ENCODE data around the gene MAPK10. TPM values are rescaled to one million over a fixed set of nuclear protein-coding genes. Genes with fewer than 3 reads are reported as not detected.

The MAPK10 gene
- total and polyA plus RNA-seq, 2 of the 8 experiments (the other 6 are each of a cell fraction or from before 2014, with no cell fraction given): 2.5 to 3.1 TPM

DNA sequence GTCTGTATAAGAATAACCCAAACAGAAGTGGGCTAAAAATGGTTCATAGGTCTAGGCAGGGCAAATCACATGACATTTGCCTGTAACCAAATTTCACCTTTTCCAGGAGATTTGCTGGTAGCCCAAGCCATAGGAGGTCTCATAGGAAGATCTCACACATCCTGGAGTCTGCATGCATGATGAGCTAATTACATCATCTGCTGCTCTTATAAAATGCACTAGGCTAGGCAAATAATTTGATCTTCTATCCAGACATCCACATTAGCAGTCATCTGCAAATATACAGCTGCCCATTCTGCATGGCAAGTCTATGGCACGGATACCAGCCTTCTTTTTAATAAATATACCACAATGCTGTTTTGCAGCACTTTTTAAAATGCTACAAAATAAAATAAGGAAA is 87.2 kb downstream of the MAPK10 start:
- Histone ChIP-seq H4K91ac (replicated peaks; ENCODE audit: insufficient read length, low read length) (no peak overlapping the region), H3K9ac (replicated peaks in 1 of 4; ENCODE audit: extremely low read depth in 1 of 4, low read depth in 3 of 4, low read length in 3 of 4) (no peak overlapping the region), H2BK5ac (ENCODE audit: low read depth, low read length) (no peak overlapping the region), H3K27me3 (replicated peaks in 1 of 4; ENCODE audit: control insufficient read depth in 3 of 4, extremely low read depth in 1 of 4, insufficient read depth in 3 of 4, low read length in 3 of 4) (peaks cover 0 to 1% (median 0%) of the 10 kb centered on the region in 4 experiments; a peak in 1 of 7 replicates), H2BK120ac (replicated peaks; ENCODE audit: low read depth, low read length) (no peak overlapping the region), H3K23ac (ENCODE audit: insufficient read length) (no peak overlapping the region), H3K23me2 (ENCODE audit: low read depth, low read length) (no peaks in the 10 kb centered on the region), H2AFZ (ENCODE audit: low read length) (no peak overlapping the region), H3K4me1 (replicated peaks in 1 of 4; ENCODE audit: control insufficient read depth in 3 of 4, insufficient read depth in 4 of 4, low read length in 3 of 4) (no peaks in the 10 kb centered on the region), H2BK12ac (ENCODE audit: low read depth, low read length) (no peak overlapping the region), H2BK20ac (ENCODE audit: low read length) (no peak overlapping the region), H3K4me2 (ENCODE audit: insufficient read depth in 1 of 2, low read depth in 2 of 2, low read length in 2 of 2) (no peak overlapping the region), H2BK15ac (ENCODE audit: low read length) (no peak overlapping the region), H3K36me3 (ENCODE audit: control insufficient read depth in 2 of 4, insufficient read depth in 4 of 4, low read length in 3 of 4) (no peaks in the 10 kb centered on the region), H4K5ac (ENCODE audit: insufficient read length, low read depth, low read length) (no peak overlapping the region), H4K20me1 (replicated peaks in 1 of 2; ENCODE audit: control insufficient read depth in 1 of 2, insufficient read depth in 2 of 2, low read length in 2 of 2) (no peaks in the 10 kb centered on the region), H2AK5ac (ENCODE audit: low read depth, low read length) (no peak overlapping the region), H3K18ac (ENCODE audit: extremely low read depth, low read length) (no peak overlapping the region), H3K79me1 (ENCODE audit: low read depth, low read length) (no peaks in the 10 kb centered on the region), H3K14ac (ENCODE audit: insufficient read length) (no peak overlapping the region), H3K56ac (replicated peaks; ENCODE audit: insufficient read length, low read depth, low read length) (no peak overlapping the region), H3K9me3 (ENCODE audit: insufficient read depth in 2 of 2, low read depth in 1 of 2, low read length in 1 of 2) (no peaks in the 10 kb centered on the region), H3K4me3 (ENCODE audit: extremely low read depth in 1 of 4, insufficient read depth in 2 of 4, low read depth in 3 of 4, low read length in 4 of 4) (no peak overlapping the region), H3K4ac (replicated peaks; ENCODE audit: insufficient read length, low read depth, low read length) (no peak overlapping the region), H3K79me2 (ENCODE audit: control insufficient read depth in 1 of 2, insufficient read depth in 2 of 2, low read length in 2 of 2) (no peaks in the 10 kb centered on the region), H3K27ac (ENCODE audit: low read depth, low read length) (no peak overlapping the region), H4K8ac (ENCODE audit: extremely low read depth, insufficient read depth, low read length) (no peak overlapping the region)
- CTCF ChIA-PET (ENCODE audit: partially characterized antibody): interaction anchor here (1.3 kb wide), 1 partner anchor 50 kb away, joined by 3 read pairs; no protein-coding TSS in a partner anchor
- whole genome bisulfite sequencing, 2 experiments (ENCODE audit: extremely low coverage in 1 of 2, insufficient coverage in 1 of 2, insufficient read length in 1 of 2, insufficient replicate concordance in 2 of 2, low coverage in 1 of 2, low lambda C conversion rate in 2 of 2, missing lambda C conversion rate in 1 of 2): 90% methylated on average over 1 of the region's 1 CpG; no CpG with 5 or more reads in 1 of the 2 experiments
- TF ChIP-seq PHF8 (conservative IDR thresholded peaks at IDR 0.05; ENCODE audit: low read depth, low read length): no peak
- TF ChIP-seq SUZ12 (IDR thresholded peaks at IDR 0.05; ENCODE audit: low read length): no peak
- no peak for TF ChIP-seq NRF1 (IDR thresholded peaks at IDR 0.05; ENCODE audit: low read depth, low read length)
- no peak for TF ChIP-seq HDAC6 (IDR thresholded peaks at IDR 0.05; ENCODE audit: low read depth, low read length)
- TF ChIP-seq ASH2L (IDR thresholded peaks at IDR 0.05; ENCODE audit: low read length): no peak
- no peak for TF ChIP-seq SRF (IDR thresholded peaks at IDR 0.05; ENCODE audit: low read depth, low read length)
- no peak for TF ChIP-seq KDM1A (IDR thresholded peaks at IDR 0.05; ENCODE audit: borderline replicate concordance, low read length)
- POLR2A ChIA-PET (ENCODE audit: partially characterized antibody): interaction anchor here (0.7 kb wide), 1 partner anchor 663 kb away, joined by 3 read pairs; no protein-coding TSS in a partner anchor
- FAIRE-seq (no peak), DNase-seq (ENCODE audit: low read depth in 1 of 2, low spot score in 2 of 2) (no peak)
